SK-N-DZ (cell line): ENCODE results near the gene AGAP1.

Experiments
- DNase-seq: peaks from one replicate; pipeline ENCODE4 v3.0.0-alpha.2; 2015; ENCODE audit warnings: low spot score

Gene AGAP1

DNA sequence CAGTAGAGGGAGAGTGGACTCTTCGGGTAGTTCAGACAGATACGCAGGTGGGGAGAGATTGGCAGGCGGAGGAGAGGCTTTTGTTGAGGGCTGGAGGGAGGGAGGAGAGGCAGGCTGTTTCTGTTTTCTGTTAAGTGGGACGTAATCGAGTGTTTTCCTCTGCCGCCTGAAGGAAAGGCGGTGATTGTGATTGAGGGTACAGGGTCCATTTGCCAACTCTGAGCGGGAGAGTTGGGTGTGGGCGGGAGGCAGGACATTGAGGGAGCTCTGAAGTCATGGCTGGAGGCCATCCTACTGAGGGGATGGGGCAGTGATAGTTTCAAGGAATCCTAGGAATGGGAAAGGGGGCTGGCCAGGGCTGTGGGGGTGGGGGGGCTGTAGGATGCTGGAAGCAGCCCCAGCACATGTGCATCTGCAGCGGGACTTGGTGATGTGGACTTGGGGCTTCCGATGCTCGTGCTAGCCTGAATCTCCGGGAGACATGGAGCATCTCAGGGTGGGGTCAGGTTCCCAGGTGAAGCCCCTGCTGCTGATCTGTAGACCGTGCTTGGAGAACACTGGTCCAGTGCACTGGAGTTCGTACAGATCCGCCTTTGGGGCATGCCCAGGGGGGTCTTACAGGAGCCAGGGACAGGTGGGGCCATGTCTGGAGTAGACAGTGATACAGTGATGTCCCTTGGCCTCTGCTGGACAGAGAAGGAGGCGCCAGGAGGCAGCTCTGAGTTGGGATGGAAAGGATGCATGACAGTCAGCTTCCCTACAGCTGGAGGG, 167.5 kb downstream of the AGAP1 start:
- peak; percentile 53 for DNase-seq

DNA sequence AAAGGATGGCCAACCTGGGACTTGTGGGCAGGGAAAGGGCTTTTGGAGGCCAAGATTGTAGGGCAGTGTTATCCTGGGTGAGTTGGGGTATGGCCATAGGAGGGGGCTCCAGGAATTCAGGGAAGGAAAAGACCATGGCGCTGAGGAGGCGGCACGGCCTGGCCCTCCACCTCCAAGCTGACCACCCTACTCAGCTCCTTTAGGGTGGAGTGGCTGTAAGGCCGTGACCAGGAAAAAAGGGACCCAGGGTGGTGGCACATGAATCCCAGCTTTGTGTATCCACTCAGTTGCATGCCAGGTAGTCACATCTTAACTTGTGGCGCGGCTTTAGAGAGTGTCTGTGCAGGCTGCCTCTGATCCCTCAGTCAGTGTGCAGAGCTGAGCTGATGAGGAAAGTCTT, 168.1 kb downstream of the AGAP1 start:
- no peak for DNase-seq

GRCh38 chr2:235663875-235664274, 170.0 kb downstream of the AGAP1 start:
- DNase-seq, result no peak

DNA sequence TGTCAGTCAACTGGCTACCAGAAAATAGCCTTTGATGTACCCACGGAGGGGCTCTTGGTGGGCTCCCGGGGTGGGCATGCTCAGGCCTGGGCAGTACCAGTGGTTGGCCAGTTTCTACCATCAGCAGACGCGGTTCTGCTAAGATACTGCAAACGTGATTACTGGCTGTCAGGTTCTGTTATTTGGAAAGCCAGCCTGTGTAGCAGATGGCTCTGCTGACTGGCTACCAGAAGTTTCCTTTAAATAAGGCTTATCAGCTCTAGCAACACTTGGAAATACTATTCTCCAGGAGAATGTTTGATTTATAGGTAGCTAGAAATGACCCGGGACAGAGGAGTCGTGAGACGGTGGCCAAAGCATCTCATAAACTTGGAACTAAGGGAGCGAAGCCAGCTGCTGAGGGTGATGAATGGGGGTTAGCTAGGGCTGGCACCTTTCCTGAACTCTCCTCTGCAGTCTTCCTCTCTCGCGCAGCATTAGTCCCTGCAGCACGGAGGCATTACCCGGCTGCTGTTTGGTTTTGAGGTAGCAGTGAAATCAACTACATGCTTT, 171.9 kb downstream of the AGAP1 start:
- peak; percentile 38 for DNase-seq

DNA sequence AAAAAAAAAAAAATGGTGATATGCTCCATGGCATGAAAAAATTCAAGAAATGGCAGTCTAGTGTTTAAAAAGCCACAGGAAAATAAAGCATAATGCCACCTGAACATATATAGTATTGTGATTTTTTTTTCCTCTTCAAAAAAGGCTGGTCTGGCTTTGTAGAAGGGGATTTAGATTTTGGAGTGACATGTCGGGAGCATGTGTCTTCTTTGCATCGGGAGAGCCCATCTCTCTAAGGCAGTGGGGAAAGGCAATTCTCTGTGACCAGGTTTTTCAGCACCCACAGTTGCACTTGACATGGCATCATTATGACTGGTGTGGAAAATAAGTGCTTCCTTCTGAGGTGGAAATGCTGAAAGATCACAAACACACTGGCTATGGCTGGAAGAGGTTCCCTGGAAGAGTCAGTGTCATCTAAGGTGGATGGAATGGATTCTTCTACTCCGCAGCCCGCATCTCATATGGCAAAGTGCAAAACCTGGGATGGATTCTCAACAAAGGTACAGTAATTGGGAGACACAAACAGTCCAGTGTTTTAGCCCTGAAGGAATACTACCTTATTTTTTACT, 172.5 kb downstream of the AGAP1 start:
- DNase-seq, result peak; percentile 88

GRCh38 chr2:235668782-235669181, 174.9 kb downstream of the AGAP1 start:
- no peak for DNase-seq

DNA sequence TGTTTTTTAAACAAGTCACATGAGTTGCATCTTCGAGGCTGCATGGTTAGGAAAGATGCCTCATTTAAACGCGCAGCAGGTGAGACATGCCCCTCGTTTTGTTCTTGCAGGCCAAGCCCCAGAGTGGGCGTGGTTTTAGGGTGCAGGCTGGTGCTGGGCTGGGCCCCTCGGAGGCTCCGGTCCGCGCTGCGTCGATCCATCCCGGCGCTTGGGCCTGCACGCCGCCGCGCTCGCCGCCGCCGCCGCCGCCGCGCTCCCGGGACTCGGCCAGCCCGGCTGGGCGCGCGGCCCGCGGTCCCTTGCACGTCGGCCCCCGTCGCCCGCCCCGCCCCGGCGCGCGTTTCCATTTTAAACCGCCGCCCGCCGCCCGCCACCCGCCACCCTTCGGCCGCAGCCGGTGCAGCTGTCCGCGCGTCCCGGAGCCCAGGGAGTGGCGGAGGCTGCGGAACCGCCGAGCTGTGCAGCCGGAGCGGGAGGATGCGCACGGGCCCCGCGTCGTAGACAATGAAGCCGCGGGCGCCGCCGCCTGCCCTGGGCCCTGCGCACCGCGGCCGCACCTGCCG, 175.5 kb downstream of the AGAP1 start:
- peak; percentile 73 for DNase-seq

- peak; percentile 68 for DNase-seq
Measured at GRCh38 chr2:235669983-235670962, 176.4 kb downstream of the AGAP1 start.

GRCh38 chr2:235670974-235671787, 177.3 kb downstream of the AGAP1 start:
- no peak for DNase-seq

DNA sequence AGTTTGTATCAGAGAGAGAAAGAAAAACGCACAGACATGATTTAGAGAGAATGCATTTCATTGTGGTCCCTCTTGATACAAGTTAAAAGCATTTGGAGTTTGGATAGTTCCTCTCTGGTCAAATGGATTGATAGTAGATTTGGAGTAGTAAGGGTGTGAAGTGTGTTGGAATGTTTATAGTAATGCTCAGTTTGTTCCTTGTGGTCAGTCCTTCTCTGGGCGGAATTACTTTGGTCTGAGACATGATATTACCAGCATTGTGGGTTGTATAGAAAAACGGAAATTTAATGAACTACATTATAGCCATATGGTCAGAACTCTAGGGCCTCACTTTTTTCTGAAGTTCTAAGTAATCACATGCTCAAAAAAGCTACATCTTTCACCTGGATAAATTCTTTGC, 178.9 kb downstream of the AGAP1 start:
- DNase-seq, result no peak

GRCh38 chr2:235674146-235674545, 180.3 kb downstream of the AGAP1 start:
- DNase-seq, result peak; percentile 37

DNA sequence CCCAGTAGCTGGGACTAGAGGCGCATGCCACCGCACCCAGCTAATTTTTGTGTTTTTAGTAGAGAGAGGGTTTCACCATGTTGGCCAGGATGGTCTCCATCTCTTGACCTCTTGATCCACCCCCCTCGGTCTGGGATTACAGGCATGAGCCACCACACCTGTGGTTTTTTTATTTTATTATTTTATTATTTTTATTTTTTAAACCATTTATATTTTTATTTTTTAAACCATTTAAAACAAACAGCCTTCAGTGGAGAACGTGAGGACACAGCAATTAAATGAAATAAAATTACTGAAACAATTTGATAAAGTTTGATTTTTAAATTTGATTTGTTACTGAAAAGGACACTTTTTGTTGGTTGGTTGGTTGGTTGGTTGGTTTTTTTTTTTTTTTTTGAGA, 181.0 kb downstream of the AGAP1 start:
- no peak for DNase-seq

DNA sequence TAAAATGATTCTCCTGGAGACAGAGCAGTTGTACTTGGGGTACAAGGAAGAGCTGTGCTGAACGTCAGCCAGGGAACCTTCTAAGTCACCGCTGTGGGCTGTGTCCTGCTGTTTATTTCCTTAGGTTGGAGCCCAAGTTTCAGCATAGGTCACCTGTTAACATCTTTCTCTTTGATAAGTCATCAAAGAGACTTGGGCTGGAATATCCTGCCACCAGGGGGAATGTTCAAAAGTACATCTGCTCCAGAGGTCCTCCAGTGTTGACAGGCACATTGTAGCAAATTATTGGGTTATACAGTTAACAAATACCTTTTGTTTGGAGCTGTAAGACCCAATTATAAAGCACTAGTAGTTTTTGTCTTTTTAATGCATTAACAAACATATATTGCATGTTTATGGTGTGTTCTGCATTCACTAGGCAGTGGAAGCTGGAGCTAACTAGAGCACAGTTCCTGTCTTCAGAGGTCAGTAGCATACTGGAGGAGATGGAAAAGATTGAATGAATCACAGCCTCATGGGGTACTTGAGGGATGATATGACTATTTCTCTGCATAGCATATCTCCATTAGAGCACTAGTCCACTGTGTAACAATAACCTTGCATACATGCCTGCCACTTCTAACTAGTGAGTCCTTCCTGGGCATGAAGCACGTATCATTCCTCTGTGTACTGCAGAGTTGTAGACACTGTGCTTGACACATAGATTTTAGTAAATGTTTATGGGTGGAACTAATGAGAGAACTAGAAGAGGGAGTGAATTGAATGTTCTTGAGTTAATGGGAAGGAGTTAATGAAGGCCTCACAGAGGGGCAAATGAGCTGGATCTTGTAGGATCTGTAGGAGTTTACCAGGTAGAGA, 182.1 kb downstream of the AGAP1 start:
- DNase-seq, result no peak

- no peak for DNase-seq
Measured at GRCh38 chr2:235676536-235676799, 182.6 kb downstream of the AGAP1 start.

DNA sequence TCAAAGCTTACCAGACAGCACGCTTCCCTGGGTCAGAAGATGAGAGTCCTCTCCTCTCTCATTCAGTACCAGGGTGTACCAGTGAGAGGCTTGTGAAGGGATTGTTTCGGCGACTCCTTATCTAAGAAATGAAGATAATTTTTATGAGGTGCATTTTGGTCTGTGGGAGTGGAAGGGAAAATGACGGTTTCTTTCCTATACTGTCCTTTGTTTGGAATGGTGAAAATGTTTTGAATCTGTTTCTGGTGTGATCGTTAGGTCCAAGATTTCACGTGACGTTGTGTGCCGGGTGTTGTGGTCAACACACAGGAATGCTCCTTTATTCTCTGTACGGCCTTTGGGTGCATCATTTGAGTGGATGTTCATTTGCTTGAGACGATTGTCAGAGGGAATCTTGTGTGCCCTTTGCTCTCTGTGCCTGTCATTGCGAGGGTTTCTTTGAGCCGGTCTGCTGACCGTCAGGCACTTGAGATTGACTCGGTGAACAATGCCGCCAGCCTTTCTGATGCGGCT, 183.5 kb downstream of the AGAP1 start:
- DNase-seq, result no peak

DNA sequence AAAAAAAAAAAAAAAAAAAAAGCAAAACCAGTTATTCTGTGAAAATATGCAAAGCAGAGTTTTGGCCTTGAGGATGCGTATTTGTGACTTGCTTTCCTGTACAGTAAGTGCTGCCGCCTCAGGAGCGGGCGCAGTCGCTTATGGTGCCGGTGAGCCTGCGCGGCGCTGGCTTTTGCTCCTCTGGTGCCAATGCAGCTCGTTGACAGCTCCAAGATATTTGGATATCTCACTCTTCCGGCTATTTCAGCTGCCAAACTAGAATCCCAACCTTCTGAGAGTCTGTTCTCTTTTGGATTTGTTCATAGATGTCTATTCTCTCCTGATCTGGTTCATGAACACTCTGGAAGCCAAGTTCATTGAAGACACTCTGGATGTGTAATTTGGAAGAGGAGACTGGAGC, 184.1 kb downstream of the AGAP1 start:
- no peak for DNase-seq

- no peak for DNase-seq
Measured at GRCh38 chr2:235678712-235679111, 184.9 kb downstream of the AGAP1 start.

GRCh38 chr2:235679471-235679870, 185.6 kb downstream of the AGAP1 start:
- no peak for DNase-seq

DNA sequence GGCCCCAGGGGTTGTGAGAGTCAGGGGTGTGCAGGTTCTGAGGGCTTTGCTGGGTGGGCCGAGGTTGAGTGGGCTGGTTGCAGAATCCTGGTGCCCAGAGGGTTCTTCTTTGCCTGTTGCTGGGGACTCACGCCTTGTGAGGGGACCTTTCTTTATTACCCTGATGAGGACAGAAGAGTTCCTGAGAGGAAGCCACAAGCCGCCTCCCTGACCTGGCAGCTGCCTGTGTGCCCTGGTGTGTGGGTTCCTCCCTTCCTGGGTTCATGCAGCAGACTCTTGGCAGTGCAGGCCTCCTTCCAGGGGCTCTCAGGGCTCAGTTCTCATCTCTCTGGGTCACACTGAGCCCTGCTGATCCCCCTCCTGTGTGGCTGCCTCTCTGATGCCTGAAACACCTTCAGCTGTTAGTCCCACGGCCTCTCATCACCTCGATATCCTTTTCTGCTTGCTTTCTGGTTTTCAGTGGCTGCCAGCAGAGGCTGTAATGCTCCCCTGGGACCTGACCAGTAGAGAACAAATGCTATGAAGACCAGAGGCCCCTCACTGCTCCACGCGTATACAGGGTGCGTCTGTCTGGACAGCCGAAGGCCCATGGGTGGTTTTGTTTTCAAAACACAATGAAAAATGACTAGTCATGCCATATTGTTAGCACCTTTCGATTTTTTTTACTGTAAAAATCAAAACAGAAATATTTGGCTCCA, 191.3 kb downstream of the AGAP1 start:
- DNase-seq, result no peak
